Fibroblast of lung (primary cell): Measurements from ENCODE around the gene STARD7. TPM values are rescaled to one million over a fixed set of nuclear protein-coding genes. Genes with fewer than 3 reads are reported as not detected.

Experiments
- DNase-seq, 2 donors: peaks; one replicate each; pipeline versions ENCODE4 v3.0.0 to v3.0.0-alpha.2; 2010; ENCODE audit warnings: low read depth in 2 of 2
- H2AFZ ChIP-seq: 2 replicates; pipeline ENCODE4 v1.5.1; 2012; ENCODE audit warnings: low read length, control low read depth, inconsistent platforms
- H3K27ac ChIP-seq: 2 replicates; pipeline ENCODE4 v1.5.1; 2011; ENCODE audit warnings: low read length, control low read depth; ENCODE audit not compliant: insufficient read depth
- H3K27me3 ChIP-seq: 2 replicates; pipeline ENCODE4 v1.5.1; 2011; ENCODE audit warnings: mild to moderate bottlenecking, low read length; ENCODE audit not compliant: control insufficient read depth, insufficient read depth
- H3K36me3 ChIP-seq: 2 replicates; pipeline ENCODE4 v1.5.1; 2011; ENCODE audit warnings: low read length; ENCODE audit not compliant: control insufficient read depth, insufficient read depth
- H3K4me1 ChIP-seq: 2 replicates; pipeline ENCODE4 v1.5.1; 2011; ENCODE audit warnings: low read length; ENCODE audit not compliant: control insufficient read depth, insufficient read depth; ENCODE audit errors: extremely low read depth
- H3K4me2 ChIP-seq: 2 replicates; pipeline ENCODE4 v1.5.1; 2011; ENCODE audit warnings: low read length, control low read depth; ENCODE audit not compliant: insufficient read depth; ENCODE audit errors: extremely low read depth
- H3K4me3 ChIP-seq, 4 experiments: fragments of 200-600 bp in 1 of 4; sonication (generic) in 1 of 4; replicated peaks in 1 of 4; 2 replicates each; pipeline ENCODE4 v1.5.1; 2011 to 2016; ENCODE audit warnings: low read length in 4 of 4, low read depth in 3 of 4, mild to moderate bottlenecking in 3 of 4, control low read depth in 2 of 4, inconsistent platforms in 1 of 4, mixed read lengths in 1 of 4; ENCODE audit not compliant: insufficient read depth in 1 of 4; ENCODE audit errors: control extremely low read depth in 1 of 4
- H3K79me2 ChIP-seq: 2 replicates; pipeline ENCODE4 v1.5.1; 2012; ENCODE audit warnings: mild to moderate bottlenecking, low read length, inconsistent platforms; ENCODE audit not compliant: control insufficient read depth, insufficient read depth
- H3K9ac ChIP-seq: 2 replicates; pipeline ENCODE4 v1.5.1; 2011; ENCODE audit warnings: mild to moderate bottlenecking, low read length, control low read depth; ENCODE audit not compliant: insufficient read depth
- H3K9me3 ChIP-seq: 2 replicates; pipeline ENCODE4 v1.5.1; 2012; ENCODE audit warnings: low read depth, low read length; ENCODE audit not compliant: control insufficient read depth, insufficient read depth
- H4K20me1 ChIP-seq: 2 replicates; pipeline ENCODE4 v1.5.1; 2011; ENCODE audit warnings: low read length; ENCODE audit not compliant: control insufficient read depth, insufficient read depth; ENCODE audit errors: extremely low read depth
- CTCF ChIP-seq, 2 donors: IDR thresholded peaks in 1 of 2; conservative IDR thresholded peaks in 1 of 2; 1 replicate in 1 of 2; 2 replicates in 1 of 2; pipeline ENCODE4 v1.5.1; 2011 to 2012; ENCODE audit warnings: low read length in 2 of 2, control low read depth in 1 of 2, inconsistent platforms in 1 of 2, low read depth in 1 of 2, mild to moderate bottlenecking in 1 of 2
- EZH2 ChIP-seq: IDR thresholded peaks from 2 replicates; pipeline ENCODE4 v1.5.1; 2012; ENCODE audit warnings: low read length, control low read depth, mild to moderate bottlenecking; ENCODE audit errors: missing control alignments
- polyA plus RNA-seq, 2 donors: library from polyadenylated mRNA; depleted of rRNA in 1 of 2; stranded (reverse) in 1 of 2; unstranded in 1 of 2; fragments of >200 nt; gene quantifications; 2 replicates each; pipeline ENCODE4 v1.2.1, GENCODE V29; 2011 to 2012; ENCODE audit warnings: missing spikeins in 1 of 2
- total RNA-seq: library from RNA; depleted of rRNA; stranded (reverse); fragments of >200 nt; gene quantifications from 2 replicates; pipeline ENCODE4 v1.2.1, GENCODE V29; 2014

The STARD7 gene
- total and polyA plus RNA-seq, 2 donors (not counting 1 experiment from before 2014, with no cell fraction given) = 109 to 121 TPM

- Histone ChIP-seq H3K4me3 (no peak overlapping the region), H3K9ac (no peak overlapping the region), H2AFZ (no peak overlapping the region), H3K27ac (peak overlapping the region; percentile 37), H3K9me3 (no peaks in the 10 kb centered on the region), H3K36me3 (peaks cover 17% of the 10 kb centered on the region), H3K79me2 (peaks cover under 1% of the 10 kb centered on the region), H3K4me2 (peak overlapping the region; percentile 38), H4K20me1 (no peaks in the 10 kb centered on the region), H3K27me3 (no peaks in the 10 kb centered on the region), H3K4me1 (peaks cover 18% of the 10 kb centered on the region)
- TF ChIP-seq CTCF (conservative IDR thresholded peaks at IDR 0.05 in 1 of 2, IDR thresholded peaks at IDR 0.05 in 1 of 2; ENCODE audit: low read depth in 1 of 2, low read length in 2 of 2) (no peak), EZH2 (no peak)
- DNase-seq = peak; percentile 93 to 98
Observed at GRCh38 chr2:96251721-96252292, 43.2 kb upstream of the STARD7 start.

- Histone ChIP-seq H3K4me1 (peaks cover 18% of the 10 kb centered on the region), H4K20me1 (no peaks in the 10 kb centered on the region), H3K4me2 (no peak overlapping the region), H3K4me3 (no peak overlapping the region), H3K9me3 (no peaks in the 10 kb centered on the region), H2AFZ (no peak overlapping the region), H3K27ac (peak overlapping the region; percentile 19), H3K27me3 (no peaks in the 10 kb centered on the region), H3K79me2 (no peaks in the 10 kb centered on the region), H3K9ac (no peak overlapping the region), H3K36me3 (peaks cover 15% of the 10 kb centered on the region)
- no peak for DNase-seq
- TF ChIP-seq CTCF (conservative IDR thresholded peaks at IDR 0.05 in 1 of 2, IDR thresholded peaks at IDR 0.05 in 1 of 2; ENCODE audit: low read depth in 1 of 2, low read length in 2 of 2) (no peak), EZH2 (no peak)
Observed at GRCh38 chr2:96250188-96250587, 41.6 kb upstream of the STARD7 start.

GRCh38 chr2:96249654-96250053 is 41.0 kb upstream of the STARD7 start:
- H3K4me1 ChIP-seq = peaks cover 18% of the 10 kb centered on the region
- peak; percentile 23 to 34 for DNase-seq
- no peak overlapping the region for H3K9ac ChIP-seq
- TF ChIP-seq EZH2 = no peak
- no peaks in the 10 kb centered on the region for H4K20me1 ChIP-seq
- H3K79me2 ChIP-seq = no peaks in the 10 kb centered on the region
- H3K4me3 ChIP-seq = no peak overlapping the region
- H3K36me3 ChIP-seq = peaks cover 11% of the 10 kb centered on the region
- H2AFZ ChIP-seq = no peak overlapping the region
- H3K4me2 ChIP-seq = no peak overlapping the region
- H3K27me3 ChIP-seq = no peaks in the 10 kb centered on the region
- H3K9me3 ChIP-seq = no peaks in the 10 kb centered on the region
- H3K27ac ChIP-seq = peak overlapping the region; percentile 19
